Measurements from ENCODE around the gene SHISAL1.

SHISAL1 gene

DNA sequence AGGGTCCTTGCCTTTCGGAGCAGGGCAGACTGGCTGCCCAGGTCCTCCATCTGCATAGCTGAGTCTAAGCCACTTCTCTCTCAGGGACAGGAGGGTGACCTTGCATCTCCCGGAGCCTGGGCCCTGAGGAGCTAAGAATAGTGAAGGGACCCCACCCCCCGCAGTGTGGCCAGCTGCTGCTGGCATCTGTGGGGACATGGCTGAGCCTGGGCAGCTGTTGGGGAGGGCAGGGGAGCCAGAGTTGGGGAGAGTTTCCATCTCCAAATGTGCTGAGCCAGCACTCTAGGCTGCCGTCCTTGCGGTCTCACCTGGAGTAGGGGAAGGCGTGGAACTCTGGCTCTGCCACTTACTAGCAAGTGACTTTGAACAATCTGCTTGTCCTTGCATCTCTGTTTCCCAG is 34.8 kb upstream of the SHISAL1 start:
- Histone ChIP-seq H2AFZ (ENCODE audit: low read depth) (no peak overlapping the region), H3K27me3 (ENCODE audit: insufficient read depth, low read depth) (peaks cover 9% of the 10 kb centered on the region; the same call in 1 of the 2 replicates), H3K4me1 (ENCODE audit: low read depth, poor library complexity, severe bottlenecking) (peaks cover 8% of the 10 kb centered on the region), H3K4me2 (no peak overlapping the region), H3K9ac (no peak overlapping the region), H3K79me2 (ENCODE audit: insufficient read depth, low read depth) (no peaks in the 10 kb centered on the region), H3K36me3 (ENCODE audit: insufficient read depth) (no peaks in the 10 kb centered on the region), H4K20me1 (ENCODE audit: insufficient read depth) (no peaks in the 10 kb centered on the region), H3K4me3 (IDR thresholded peaks at IDR 0.05; ENCODE audit: insufficient read depth, low read depth, low read length) (no peak overlapping the region), H3K27ac (no peak overlapping the region)
- TF ChIP-seq, protein P1, sequence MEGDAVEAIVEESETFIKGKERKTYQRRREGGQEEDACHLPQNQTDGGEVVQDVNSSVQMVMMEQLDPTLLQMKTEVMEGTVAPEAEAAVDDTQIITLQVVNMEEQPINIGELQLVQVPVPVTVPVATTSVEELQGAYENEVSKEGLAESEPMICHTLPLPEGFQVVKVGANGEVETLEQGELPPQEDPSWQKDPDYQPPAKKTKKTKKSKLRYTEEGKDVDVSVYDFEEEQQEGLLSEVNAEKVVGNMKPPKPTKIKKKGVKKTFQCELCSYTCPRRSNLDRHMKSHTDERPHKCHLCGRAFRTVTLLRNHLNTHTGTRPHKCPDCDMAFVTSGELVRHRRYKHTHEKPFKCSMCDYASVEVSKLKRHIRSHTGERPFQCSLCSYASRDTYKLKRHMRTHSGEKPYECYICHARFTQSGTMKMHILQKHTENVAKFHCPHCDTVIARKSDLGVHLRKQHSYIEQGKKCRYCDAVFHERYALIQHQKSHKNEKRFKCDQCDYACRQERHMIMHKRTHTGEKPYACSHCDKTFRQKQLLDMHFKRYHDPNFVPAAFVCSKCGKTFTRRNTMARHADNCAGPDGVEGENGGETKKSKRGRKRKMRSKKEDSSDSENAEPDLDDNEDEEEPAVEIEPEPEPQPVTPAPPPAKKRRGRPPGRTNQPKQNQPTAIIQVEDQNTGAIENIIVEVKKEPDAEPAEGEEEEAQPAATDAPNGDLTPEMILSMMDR (conservative IDR thresholded peaks at IDR 0.05; ENCODE audit: low read depth, low read length) = no peak

- H3K9ac ChIP-seq = no peak overlapping the region
- no peaks in the 10 kb centered on the region for H3K36me3 ChIP-seq (ENCODE audit: insufficient read depth)
- TF ChIP-seq, protein P1 (conservative IDR thresholded peaks at IDR 0.05; ENCODE audit: low read depth, low read length) = no peak
- H3K79me2 ChIP-seq (ENCODE audit: insufficient read depth, low read depth) = no peaks in the 10 kb centered on the region
- H3K4me2 ChIP-seq = no peak overlapping the region
- no peak overlapping the region for H2AFZ ChIP-seq (ENCODE audit: low read depth)
- H4K20me1 ChIP-seq (ENCODE audit: insufficient read depth) = no peaks in the 10 kb centered on the region
- H3K4me3 ChIP-seq (IDR thresholded peaks at IDR 0.05; ENCODE audit: insufficient read depth, low read depth, low read length) = no peak overlapping the region
- H3K27ac ChIP-seq = no peak overlapping the region
- H3K4me1 ChIP-seq (ENCODE audit: low read depth, poor library complexity, severe bottlenecking) = peaks cover 5% of the 10 kb centered on the region
- peaks cover 9% of the 10 kb centered on the region; the same call in 1 of the 2 replicates for H3K27me3 ChIP-seq (ENCODE audit: insufficient read depth, low read depth)
Measured at GRCh38 chr22:44347080-44347479, 34.3 kb upstream of the SHISAL1 start.

DNA sequence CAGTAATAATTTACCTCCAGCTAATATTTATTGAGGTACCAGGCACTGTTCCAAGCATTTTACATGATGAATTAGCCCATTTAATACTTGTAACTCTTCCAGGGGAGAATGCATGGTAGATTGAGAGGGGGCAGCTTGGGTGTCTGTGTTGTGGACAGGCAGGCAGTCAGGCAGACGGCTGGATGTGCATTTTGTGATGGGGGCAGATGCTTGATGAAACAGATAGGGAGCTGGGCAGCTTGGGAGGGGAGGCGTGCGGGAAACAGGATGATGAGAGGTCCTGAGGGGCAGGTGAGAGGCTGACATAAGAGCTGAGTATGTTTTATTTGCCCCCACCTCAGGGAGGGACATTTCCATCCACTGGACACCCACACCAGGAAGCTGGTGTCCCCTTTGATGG is 33.1 kb upstream of the SHISAL1 start:
- TF ChIP-seq, protein P1 (conservative IDR thresholded peaks at IDR 0.05; ENCODE audit: low read depth, low read length) = no peak
- Histone ChIP-seq H3K4me3 (IDR thresholded peaks at IDR 0.05; ENCODE audit: insufficient read depth, low read depth, low read length) (no peak overlapping the region), H3K4me1 (ENCODE audit: low read depth, poor library complexity, severe bottlenecking) (no peaks in the 10 kb centered on the region), H3K79me2 (ENCODE audit: insufficient read depth, low read depth) (no peaks in the 10 kb centered on the region), H3K9ac (no peak overlapping the region), H3K4me2 (no peak overlapping the region), H2AFZ (ENCODE audit: low read depth) (no peak overlapping the region), H4K20me1 (ENCODE audit: insufficient read depth) (no peaks in the 10 kb centered on the region), H3K27ac (no peak overlapping the region), H3K36me3 (ENCODE audit: insufficient read depth) (no peaks in the 10 kb centered on the region), H3K27me3 (ENCODE audit: insufficient read depth, low read depth) (peaks cover 9% of the 10 kb centered on the region; the same call in 1 of the 2 replicates)

- Histone ChIP-seq H3K4me3 (IDR thresholded peaks at IDR 0.05; ENCODE audit: insufficient read depth, low read depth, low read length) (no peak overlapping the region), H3K4me1 (ENCODE audit: low read depth, poor library complexity, severe bottlenecking) (no peaks in the 10 kb centered on the region), H3K4me2 (no peak overlapping the region), H3K9ac (no peak overlapping the region), H3K79me2 (ENCODE audit: insufficient read depth, low read depth) (no peaks in the 10 kb centered on the region), H2AFZ (ENCODE audit: low read depth) (no peak overlapping the region), H3K27me3 (ENCODE audit: insufficient read depth, low read depth) (peaks cover 9% of the 10 kb centered on the region; the same call in 1 of the 2 replicates), H3K36me3 (ENCODE audit: insufficient read depth) (no peaks in the 10 kb centered on the region), H4K20me1 (ENCODE audit: insufficient read depth) (no peaks in the 10 kb centered on the region), H3K27ac (no peak overlapping the region)
- TF ChIP-seq, protein P1 (conservative IDR thresholded peaks at IDR 0.05; ENCODE audit: low read depth, low read length) = no peak
Measured at GRCh38 chr22:44344407-44344806, 31.7 kb upstream of the SHISAL1 start.

Measured in KMS-11 (cell line).